WERI-Rb-1 (cell line): ENCODE measurements around the gene PKN2.

Source experiments
- DNase-seq: peaks from one replicate; pipeline ENCODE4 v3.0.0-alpha.2; 2020
- H3K27ac ChIP-seq: fragments of 250-450 bp; sonication (Bioruptor Pico); 2 replicates; pipeline ENCODE4 v1.5.1; 2020; ENCODE audit warnings: mild to moderate bottlenecking, moderate library complexity
- H3K27me3 ChIP-seq: fragments of 250-450 bp; sonication (Bioruptor Pico); 2 replicates; pipeline ENCODE4 v1.5.1; 2021; ENCODE audit warnings: mild to moderate bottlenecking, low read depth, moderate library complexity; ENCODE audit not compliant: insufficient read depth, severe bottlenecking
- H3K36me3 ChIP-seq: fragments of 250-450 bp; sonication (Bioruptor Pico); 2 replicates; pipeline ENCODE4 v1.5.1; 2020; ENCODE audit warnings: mild to moderate bottlenecking, moderate library complexity
- H3K4me3 ChIP-seq: 2 replicates; pipeline ENCODE4 v1.5.1; 2011; ENCODE audit warnings: low read depth, mild to moderate bottlenecking, control low read depth, low read length
- H3K9me3 ChIP-seq: fragments of 250-450 bp; sonication (Bioruptor Pico); 2 replicates; pipeline ENCODE4 v1.5.1; 2021; ENCODE audit warnings: mild to moderate bottlenecking, moderate library complexity; ENCODE audit not compliant: severe bottlenecking
- CTCF ChIP-seq: IDR thresholded peaks from 2 replicates; pipeline ENCODE4 v1.5.1; 2011; ENCODE audit warnings: low read depth, mild to moderate bottlenecking, control low read depth, inconsistent platforms, low read length

Gene PKN2

GRCh38 chr1:88800382-88801051, 116.4 kb downstream of the PKN2 start:
- no peak overlapping the region for H3K4me3 ChIP-seq
- no peak overlapping the region for H3K27ac ChIP-seq
- peaks cover 79% of the 10 kb centered on the region for H3K36me3 ChIP-seq
- peak; percentile 16 for DNase-seq
- H3K27me3 ChIP-seq, result no peaks in the 10 kb centered on the region
- TF ChIP-seq CTCF, result peak; percentile 49
- H3K9me3 ChIP-seq, result peaks cover 8% of the 10 kb centered on the region

GRCh38 chr1:88801575-88802208, 117.6 kb downstream of the PKN2 start:
- Histone ChIP-seq H3K9me3 (peaks cover 8% of the 10 kb centered on the region), H3K27ac (peak overlapping the region; percentile 75), H3K36me3 (peaks cover 80% of the 10 kb centered on the region), H3K4me3 (no peak overlapping the region), H3K27me3 (no peaks in the 10 kb centered on the region)
- TF ChIP-seq CTCF, result no peak
- peak; percentile 44 for DNase-seq

GRCh38 chr1:88802404-88802803, 118.3 kb downstream of the PKN2 start:
- peak overlapping the region; percentile 75 for H3K27ac ChIP-seq
- no peak overlapping the region for H3K4me3 ChIP-seq
- TF ChIP-seq CTCF, result no peak
- peaks cover 8% of the 10 kb centered on the region for H3K9me3 ChIP-seq
- H3K36me3 ChIP-seq, result peaks cover 81% of the 10 kb centered on the region
- no peaks in the 10 kb centered on the region for H3K27me3 ChIP-seq
- no peak for DNase-seq

GRCh38 chr1:88802950-88803349, 118.9 kb downstream of the PKN2 start:
- TF ChIP-seq CTCF, result no peak
- H3K27me3 ChIP-seq, result no peaks in the 10 kb centered on the region
- H3K27ac ChIP-seq, result peak overlapping the region; percentile 75
- H3K4me3 ChIP-seq, result no peak overlapping the region
- no peak for DNase-seq
- H3K9me3 ChIP-seq, result peaks cover 8% of the 10 kb centered on the region
- peaks cover 81% of the 10 kb centered on the region for H3K36me3 ChIP-seq

- no peak for TF ChIP-seq CTCF
- H3K36me3 ChIP-seq, result peaks cover 83% of the 10 kb centered on the region
- no peak overlapping the region for H3K4me3 ChIP-seq
- H3K9me3 ChIP-seq, result peaks cover 8% of the 10 kb centered on the region
- no peak for DNase-seq
- no peaks in the 10 kb centered on the region for H3K27me3 ChIP-seq
- no peak overlapping the region for H3K27ac ChIP-seq
Observed at GRCh38 chr1:88803444-88803843, 119.4 kb downstream of the PKN2 start.
